Activated naive CD8-positive, alpha-beta T cell treated with anti-CD3 and anti-CD28 coated beads, Interleukin-2, amount 10 ng/mL, durations not matched to agents 7 days and 5 days (primary cell): ENCODE results near the gene PLPPR1. TPM values are rescaled to one million over a fixed set of nuclear protein-coding genes. Genes with fewer than 3 reads are reported as not detected.

Experiments used
- ATAC-seq: fragments of 150-1000 bp; cut with Tn5 transposase; one replicate; pipeline ENCODE4 v1.10.0; 2021; ENCODE audit warnings: low read depth, moderate library complexity
- POLR2A ChIA-PET: fragments of 350-600 bp; sonication (Branson Sonifier 250); formaldehyde crosslinking; loops from one replicate; lab custom pipeline; 2021; ENCODE audit warnings: antibody characterized with exemption; lab: Charles Lee
- DNase-seq: peaks from one replicate; pipeline ENCODE4 v3.0.0; 2021
- H3K27ac Mint-ChIP-seq: one replicate; pipeline ENCODE4 v1.8.0; 2022; ENCODE audit warnings: mild to moderate bottlenecking, mixed read lengths
- H3K27me3 Mint-ChIP-seq: one replicate; pipeline ENCODE4 v1.8.0; 2022; ENCODE audit warnings: mild to moderate bottlenecking, moderate library complexity, mixed read lengths
- H3K36me3 Mint-ChIP-seq: one replicate; pipeline ENCODE4 v1.8.0; 2021; ENCODE audit warnings: mild to moderate bottlenecking, mixed read lengths
- H3K4me1 Mint-ChIP-seq: one replicate; pipeline ENCODE4 v1.8.0; 2021; ENCODE audit warnings: mixed read lengths
- H3K4me3 Mint-ChIP-seq: one replicate; pipeline ENCODE4 v1.8.0; 2022; ENCODE audit warnings: mild to moderate bottlenecking, moderate library complexity, mixed read lengths
- H3K9me3 Mint-ChIP-seq: one replicate; pipeline ENCODE4 v1.8.0; 2021; ENCODE audit warnings: mixed read lengths
- total RNA-seq, 2 experiments: library from RNA; stranded (reverse); gene quantifications; one replicate each; pipeline ENCODE4 v1.2.3, GENCODE V29; 2021

Gene PLPPR1
- total RNA-seq, 2 experiments from 2014 or later: not detected

DNA sequence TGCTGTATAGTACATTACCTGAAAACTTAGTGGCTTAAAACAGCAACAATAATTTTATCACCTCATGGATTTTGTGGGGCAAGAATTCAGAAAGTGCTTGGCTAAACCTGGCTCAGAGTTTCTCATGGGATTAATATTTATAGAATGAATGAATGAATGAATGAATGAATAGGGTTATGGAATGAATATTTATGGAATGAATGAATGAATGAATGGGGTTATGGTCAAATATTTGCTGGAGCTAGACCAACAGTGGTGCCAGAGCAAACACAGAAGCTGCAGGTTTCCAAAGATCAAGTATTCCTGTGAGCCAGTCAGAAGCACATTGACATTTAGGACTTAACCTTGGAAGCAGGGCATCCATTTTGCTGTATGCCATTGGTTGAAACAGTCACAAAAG, 35.7 kb downstream of the PLPPR1 start:
- H3K27me3 Mint-ChIP-seq: no peaks in the 10 kb centered on the region
- POLR2A ChIA-PET: no interaction called here
- no peaks in the 10 kb centered on the region for H3K9me3 Mint-ChIP-seq
- DNase-seq (no peak), ATAC-seq (no peak)
- H3K4me3 Mint-ChIP-seq: no peak overlapping the region
- no peaks in the 10 kb centered on the region for H3K36me3 Mint-ChIP-seq
- H3K4me1 Mint-ChIP-seq: no peaks in the 10 kb centered on the region
- H3K27ac Mint-ChIP-seq: no peak overlapping the region

DNA sequence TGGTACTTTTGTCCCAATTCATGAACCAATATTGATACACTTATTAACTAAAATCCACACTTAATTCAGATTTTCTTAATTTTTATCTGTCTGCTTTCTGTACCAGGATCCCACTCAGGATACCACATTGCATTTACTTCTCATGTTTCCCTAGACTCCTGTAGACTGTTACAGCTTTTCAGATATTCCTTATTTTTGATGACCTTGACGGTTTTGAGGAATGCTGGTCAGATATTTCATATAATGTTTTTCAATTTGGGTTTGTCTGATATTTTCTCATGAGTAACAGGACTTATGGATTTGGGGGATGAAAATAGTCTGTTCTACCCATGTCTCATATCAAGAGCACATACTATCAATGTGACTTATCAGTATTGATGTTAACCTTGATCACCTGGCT, 37.4 kb downstream of the PLPPR1 start:
- Mint-ChIP-seq H3K27ac (no peak overlapping the region), H3K4me1 (no peaks in the 10 kb centered on the region), H3K9me3 (no peaks in the 10 kb centered on the region), H3K4me3 (no peak overlapping the region), H3K27me3 (no peaks in the 10 kb centered on the region), H3K36me3 (no peaks in the 10 kb centered on the region)
- POLR2A ChIA-PET: no interaction called here
- ATAC-seq (no peak), DNase-seq (no peak)

DNA sequence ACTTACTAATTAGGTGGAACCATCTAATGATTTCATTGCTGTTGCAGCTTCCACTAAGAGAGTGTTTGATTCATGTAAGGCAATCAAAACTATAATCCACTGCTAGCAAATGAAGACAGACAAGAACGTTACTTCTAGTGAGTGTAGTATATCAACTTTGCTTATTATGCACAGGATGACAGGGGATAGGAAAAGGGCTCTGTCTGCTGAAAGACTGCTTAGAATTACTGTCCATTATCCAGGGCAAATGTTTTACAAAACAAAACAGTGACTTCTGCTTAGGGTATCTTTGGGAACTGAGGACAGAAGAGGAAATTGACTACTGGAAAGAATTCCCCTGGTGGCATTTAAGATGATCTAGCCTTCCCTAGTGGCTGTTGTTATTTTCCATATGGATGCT, 40.2 kb downstream of the PLPPR1 start:
- DNase-seq (no peak), ATAC-seq (no peak)
- H3K4me1 Mint-ChIP-seq: no peaks in the 10 kb centered on the region
- H3K4me3 Mint-ChIP-seq: no peak overlapping the region
- H3K36me3 Mint-ChIP-seq: no peaks in the 10 kb centered on the region
- H3K27me3 Mint-ChIP-seq: no peaks in the 10 kb centered on the region
- POLR2A ChIA-PET: no interaction called here
- H3K9me3 Mint-ChIP-seq: no peaks in the 10 kb centered on the region
- H3K27ac Mint-ChIP-seq: no peak overlapping the region

DNA sequence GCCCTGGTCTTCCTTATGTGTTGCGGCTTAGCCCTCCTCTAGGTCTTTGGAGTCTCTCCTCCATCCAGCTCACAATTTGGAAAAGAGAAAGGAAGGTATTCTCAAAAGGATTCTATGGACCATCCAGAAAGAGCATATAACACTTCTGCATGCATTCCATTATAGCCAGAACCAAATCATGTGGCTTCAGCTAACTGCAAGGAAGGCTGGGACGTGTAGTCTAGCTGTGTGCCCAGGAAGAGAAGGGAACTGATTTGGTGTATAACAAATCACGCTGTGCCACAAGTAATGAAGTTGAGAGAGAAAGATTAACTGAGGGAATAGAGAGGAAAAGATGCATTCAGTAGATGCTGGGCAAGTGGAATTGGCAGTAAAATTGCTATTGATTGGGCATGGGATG, 43.7 kb downstream of the PLPPR1 start:
- ATAC-seq (no peak), DNase-seq (no peak)
- no peak overlapping the region for H3K4me3 Mint-ChIP-seq
- POLR2A ChIA-PET: no interaction called here
- H3K27me3 Mint-ChIP-seq: no peaks in the 10 kb centered on the region
- H3K9me3 Mint-ChIP-seq: no peaks in the 10 kb centered on the region
- H3K36me3 Mint-ChIP-seq: no peaks in the 10 kb centered on the region
- H3K27ac Mint-ChIP-seq: no peak overlapping the region
- no peaks in the 10 kb centered on the region for H3K4me1 Mint-ChIP-seq

DNA sequence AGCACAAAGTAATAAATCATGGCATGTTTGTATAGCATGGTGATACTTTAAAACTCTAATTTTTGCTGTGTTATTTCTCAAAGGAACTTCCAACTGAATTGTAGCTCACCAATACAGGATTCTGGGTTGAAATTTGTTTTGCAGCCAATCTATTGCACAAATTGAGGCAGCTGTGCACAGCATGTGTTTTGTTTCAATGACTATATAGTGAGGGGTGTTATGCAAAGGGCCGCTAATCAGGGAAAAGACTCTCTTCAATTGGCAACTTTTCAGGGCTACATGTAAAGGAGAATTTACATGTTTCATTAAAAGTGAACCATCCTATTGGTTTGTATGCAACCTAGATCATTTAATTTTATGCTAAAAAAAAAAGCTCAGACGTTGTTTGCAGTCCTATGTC, 44.6 kb downstream of the PLPPR1 start:
- no peaks in the 10 kb centered on the region for H3K36me3 Mint-ChIP-seq
- H3K4me1 Mint-ChIP-seq: no peaks in the 10 kb centered on the region
- no peak overlapping the region for H3K27ac Mint-ChIP-seq
- no peak overlapping the region for H3K4me3 Mint-ChIP-seq
- ATAC-seq (no peak), DNase-seq (no peak)
- no peaks in the 10 kb centered on the region for H3K27me3 Mint-ChIP-seq
- no peaks in the 10 kb centered on the region for H3K9me3 Mint-ChIP-seq
- POLR2A ChIA-PET: no interaction called here

DNA sequence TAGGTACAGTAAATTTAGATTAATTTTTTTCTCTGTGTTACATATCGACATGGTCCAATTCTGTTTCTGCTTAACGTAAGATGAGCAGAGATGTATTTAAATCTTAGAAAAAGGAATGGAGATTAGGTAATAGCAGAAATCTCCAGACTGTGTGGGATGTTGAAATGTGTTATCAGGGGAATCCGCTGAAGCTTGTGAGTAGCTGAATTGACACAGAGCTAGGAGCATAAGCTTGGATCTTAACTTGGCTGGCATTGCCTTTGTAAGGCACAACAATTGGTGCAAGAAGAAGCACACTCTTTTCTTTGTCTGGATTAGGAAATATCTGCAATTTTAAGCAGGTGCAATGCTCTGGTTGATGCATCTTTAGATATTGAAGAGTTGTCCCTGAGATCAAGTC, 53.1 kb downstream of the PLPPR1 start:
- no peak overlapping the region for H3K4me3 Mint-ChIP-seq
- no peak overlapping the region for H3K27ac Mint-ChIP-seq
- ATAC-seq (no peak), DNase-seq (no peak)
- H3K36me3 Mint-ChIP-seq: no peaks in the 10 kb centered on the region
- peaks cover 3% of the 10 kb centered on the region for H3K9me3 Mint-ChIP-seq
- H3K4me1 Mint-ChIP-seq: no peaks in the 10 kb centered on the region
- no peaks in the 10 kb centered on the region for H3K27me3 Mint-ChIP-seq
- POLR2A ChIA-PET: no interaction called here

DNA sequence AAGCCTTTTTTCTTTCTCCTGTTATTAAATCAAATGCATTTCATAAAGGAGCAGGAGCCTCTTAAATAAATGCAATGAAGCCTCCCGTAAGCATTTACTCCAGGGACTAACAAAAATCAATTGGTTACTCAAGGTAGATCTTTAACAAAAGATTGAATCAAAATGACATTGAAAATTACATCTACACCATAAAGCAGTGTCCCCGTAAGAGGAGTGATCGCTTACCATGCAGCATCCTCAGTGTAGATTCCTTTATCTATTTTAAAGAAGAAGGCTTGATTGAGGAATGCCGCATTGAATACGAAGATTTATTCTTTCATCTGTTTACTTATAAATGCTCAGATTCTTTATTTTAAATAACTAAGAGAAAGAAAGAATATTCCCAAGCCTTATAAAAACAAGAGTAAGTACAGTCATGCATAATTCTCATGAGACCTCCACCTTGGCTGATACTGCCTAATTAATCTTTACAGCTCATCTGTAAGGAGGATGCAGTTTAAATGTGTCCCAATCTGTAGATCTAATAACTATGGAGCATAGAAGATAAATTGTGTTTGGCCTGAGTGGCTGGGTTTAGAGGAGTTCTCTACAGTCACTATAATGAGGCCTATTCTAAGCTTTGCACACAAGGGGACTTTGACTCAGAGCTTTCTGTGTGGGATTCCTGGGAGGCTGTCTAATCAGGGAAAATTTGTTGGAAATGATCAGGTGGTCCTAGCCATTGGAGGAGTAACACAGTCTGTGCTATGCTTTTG, 55.1 kb downstream of the PLPPR1 start:
- Mint-ChIP-seq H3K4me1 (no peaks in the 10 kb centered on the region), H3K27ac (no peak overlapping the region), H3K4me3 (no peak overlapping the region), H3K36me3 (no peaks in the 10 kb centered on the region), H3K9me3 (peaks cover 3% of the 10 kb centered on the region), H3K27me3 (no peaks in the 10 kb centered on the region)
- DNase-seq (no peak), ATAC-seq (no peak)
- POLR2A ChIA-PET: no interaction called here

DNA sequence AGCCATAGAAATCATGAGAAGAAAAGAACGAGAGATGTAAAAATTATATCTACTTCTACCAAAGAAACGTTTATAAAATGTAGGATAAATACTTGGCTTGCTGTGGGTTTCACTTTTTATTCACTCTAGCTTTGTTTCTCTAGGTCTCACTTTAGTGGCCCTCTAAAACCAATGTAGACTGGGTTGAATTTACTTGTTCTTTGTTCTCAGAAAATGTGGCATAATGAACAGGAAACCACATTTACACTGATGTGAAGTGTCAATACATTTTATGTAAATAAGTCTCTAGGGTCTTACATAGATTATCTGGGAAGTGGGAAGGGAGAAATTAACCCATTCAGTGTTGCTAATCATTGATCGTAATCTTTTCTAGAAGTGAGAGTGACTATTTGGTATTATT, 58.9 kb downstream of the PLPPR1 start:
- H3K4me1 Mint-ChIP-seq: no peaks in the 10 kb centered on the region
- H3K36me3 Mint-ChIP-seq: no peaks in the 10 kb centered on the region
- POLR2A ChIA-PET: no interaction called here
- ATAC-seq (no peak), DNase-seq (no peak)
- peaks cover 3% of the 10 kb centered on the region for H3K9me3 Mint-ChIP-seq
- no peak overlapping the region for H3K27ac Mint-ChIP-seq
- no peak overlapping the region for H3K4me3 Mint-ChIP-seq
- H3K27me3 Mint-ChIP-seq: no peaks in the 10 kb centered on the region

DNA sequence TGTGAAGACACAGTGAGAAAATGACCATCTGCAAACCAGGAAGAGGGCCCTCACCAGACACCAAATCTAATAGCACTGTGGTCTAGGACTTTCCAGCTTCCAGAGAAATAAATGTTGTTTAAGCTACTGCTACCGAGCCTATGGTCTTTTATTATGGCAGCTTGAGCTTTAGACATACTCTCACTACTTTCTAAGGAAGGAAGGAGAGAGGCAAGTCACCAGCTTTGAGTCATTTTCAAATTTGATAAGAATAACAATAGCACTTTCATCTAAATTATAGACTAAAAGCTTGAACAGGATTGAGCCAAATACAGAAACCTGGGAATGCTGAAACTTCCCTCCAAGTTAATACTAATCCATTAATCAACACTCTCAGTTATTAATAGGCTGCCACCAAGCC, 64.4 kb downstream of the PLPPR1 start:
- H3K4me3 Mint-ChIP-seq: no peak overlapping the region
- ATAC-seq (no peak), DNase-seq (no peak)
- no peaks in the 10 kb centered on the region for H3K9me3 Mint-ChIP-seq
- POLR2A ChIA-PET: no interaction called here
- H3K4me1 Mint-ChIP-seq: no peaks in the 10 kb centered on the region
- H3K36me3 Mint-ChIP-seq: no peaks in the 10 kb centered on the region
- H3K27me3 Mint-ChIP-seq: no peaks in the 10 kb centered on the region
- no peak overlapping the region for H3K27ac Mint-ChIP-seq

DNA sequence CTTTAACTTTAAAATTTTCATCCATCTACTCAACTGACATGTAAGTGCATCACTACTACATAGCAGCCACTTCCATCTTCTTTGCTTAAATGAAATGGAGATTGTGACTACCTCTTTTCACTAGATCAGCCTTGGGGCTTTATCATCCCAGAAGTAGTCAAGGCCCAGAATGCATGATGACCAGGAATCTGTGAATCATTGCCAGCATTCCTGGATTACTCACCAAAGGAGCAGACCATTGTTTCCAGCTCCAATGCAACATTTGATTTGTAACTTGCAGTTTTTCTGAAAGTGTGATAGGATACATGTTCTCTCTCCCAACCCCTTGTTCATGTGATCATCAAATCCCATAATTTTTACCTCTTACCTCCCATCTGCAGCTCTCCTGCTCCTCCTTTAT, 65.1 kb downstream of the PLPPR1 start:
- POLR2A ChIA-PET: no interaction called here
- Mint-ChIP-seq H3K4me3 (no peak overlapping the region), H3K9me3 (no peaks in the 10 kb centered on the region), H3K27me3 (no peaks in the 10 kb centered on the region), H3K27ac (no peak overlapping the region), H3K36me3 (no peaks in the 10 kb centered on the region), H3K4me1 (no peaks in the 10 kb centered on the region)
- ATAC-seq: no peak
- DNase-seq: no peak

DNA sequence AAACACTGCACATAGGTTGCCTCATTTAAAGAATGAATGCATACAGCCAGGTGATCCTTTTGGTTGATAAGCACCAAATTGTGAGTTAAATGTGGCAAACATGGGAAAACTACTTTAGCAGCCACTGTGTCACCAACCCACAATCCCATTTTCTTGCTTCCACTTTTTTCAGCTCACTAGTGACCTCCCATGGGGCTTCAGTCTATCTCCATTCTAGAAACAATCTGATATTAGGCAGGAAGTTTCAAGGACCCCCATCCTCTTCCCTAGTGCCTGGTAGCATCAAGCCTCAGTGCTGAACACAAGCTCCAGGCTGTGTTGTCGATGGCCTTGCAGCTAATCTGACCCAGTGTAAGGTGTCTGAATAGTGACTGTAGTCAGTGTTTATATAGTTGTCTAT, 66.2 kb downstream of the PLPPR1 start:
- no peak for ATAC-seq
- POLR2A ChIA-PET: no interaction called here
- H3K27me3 Mint-ChIP-seq: no peaks in the 10 kb centered on the region

DNA sequence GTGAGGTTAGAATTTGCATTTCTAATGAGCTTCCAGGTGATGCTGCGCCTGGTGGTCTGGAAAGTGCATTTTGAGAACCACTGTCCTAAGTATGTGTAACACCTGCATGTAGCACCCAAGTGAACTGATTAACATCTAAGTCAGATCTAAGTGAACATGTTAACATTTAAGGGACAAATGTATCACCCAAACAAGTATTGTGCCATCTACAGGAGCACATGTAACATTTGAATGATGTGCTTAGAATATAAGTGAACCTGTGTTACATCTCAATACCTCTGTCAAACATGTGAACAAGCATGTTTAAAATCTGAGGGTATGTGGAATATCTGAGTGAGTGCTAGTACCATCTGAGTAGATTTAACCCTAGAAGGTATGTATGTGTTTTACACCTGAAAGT, 68.7 kb downstream of the PLPPR1 start:
- Mint-ChIP-seq H3K27ac (no peak overlapping the region), H3K27me3 (no peaks in the 10 kb centered on the region), H3K36me3 (no peaks in the 10 kb centered on the region), H3K9me3 (no peaks in the 10 kb centered on the region), H3K4me3 (no peak overlapping the region), H3K4me1 (no peaks in the 10 kb centered on the region)
- POLR2A ChIA-PET: no interaction called here
- ATAC-seq: no peak
- DNase-seq: no peak

More for the DNA sequence above, 66.2 kb downstream of the PLPPR1 start:
- Mint-ChIP-seq H3K4me1 (no peaks in the 10 kb centered on the region), H3K27ac (no peak overlapping the region), H3K4me3 (no peak overlapping the region), H3K36me3 (no peaks in the 10 kb centered on the region), H3K9me3 (no peaks in the 10 kb centered on the region)
- no peak for DNase-seq

DNA sequence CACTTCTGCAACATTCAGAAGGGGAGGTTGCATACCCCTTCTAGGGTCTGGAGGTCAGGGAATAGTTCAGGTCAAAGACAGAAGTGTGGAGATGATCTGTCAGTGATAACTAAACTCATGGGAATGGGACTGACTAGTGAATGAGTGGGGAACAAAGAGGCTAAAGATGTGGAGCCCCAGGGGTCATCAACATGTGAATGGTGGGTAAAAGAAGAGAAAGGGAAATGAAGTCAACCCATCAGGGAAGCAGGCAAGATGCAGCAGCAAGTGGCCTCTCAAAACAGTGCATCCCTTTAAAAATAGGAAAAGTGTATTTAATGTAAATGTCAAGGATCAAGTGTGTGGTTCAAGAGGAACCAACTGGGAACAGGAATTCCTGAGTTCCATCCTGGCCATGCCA, 69.9 kb downstream of the PLPPR1 start:
- Mint-ChIP-seq H3K36me3 (no peaks in the 10 kb centered on the region), H3K9me3 (no peaks in the 10 kb centered on the region), H3K27ac (no peak overlapping the region), H3K4me3 (no peak overlapping the region), H3K27me3 (no peaks in the 10 kb centered on the region), H3K4me1 (no peaks in the 10 kb centered on the region)
- ATAC-seq (no peak), DNase-seq (no peak)
- POLR2A ChIA-PET: no interaction called here

DNA sequence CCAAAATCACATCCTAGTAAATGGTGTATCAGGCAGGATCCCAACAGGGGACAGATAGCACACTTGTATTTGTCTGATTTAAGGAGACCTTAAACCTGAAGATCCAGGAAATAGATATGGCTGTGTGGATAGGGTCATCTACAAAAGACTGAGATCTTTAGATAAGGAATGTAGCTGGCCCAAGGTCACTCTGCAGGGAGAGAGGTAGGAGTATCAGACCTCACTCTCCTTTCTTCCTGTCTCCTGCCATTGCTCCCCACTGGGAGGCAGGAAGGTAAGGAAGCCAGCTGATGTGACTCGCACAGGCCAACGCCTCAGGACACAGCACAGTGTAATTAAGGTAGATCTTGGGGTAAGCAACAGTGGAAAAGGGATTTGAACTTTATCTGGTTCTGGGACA, 85.8 kb downstream of the PLPPR1 start:
- POLR2A ChIA-PET: no interaction called here
- H3K4me1 Mint-ChIP-seq: no peaks in the 10 kb centered on the region
- no peaks in the 10 kb centered on the region for H3K9me3 Mint-ChIP-seq
- no peaks in the 10 kb centered on the region for H3K36me3 Mint-ChIP-seq
- H3K27me3 Mint-ChIP-seq: peaks cover 2% of the 10 kb centered on the region
- DNase-seq: no peak
- no peak overlapping the region for H3K27ac Mint-ChIP-seq
- no peak overlapping the region for H3K4me3 Mint-ChIP-seq
- ATAC-seq: no peak

DNA sequence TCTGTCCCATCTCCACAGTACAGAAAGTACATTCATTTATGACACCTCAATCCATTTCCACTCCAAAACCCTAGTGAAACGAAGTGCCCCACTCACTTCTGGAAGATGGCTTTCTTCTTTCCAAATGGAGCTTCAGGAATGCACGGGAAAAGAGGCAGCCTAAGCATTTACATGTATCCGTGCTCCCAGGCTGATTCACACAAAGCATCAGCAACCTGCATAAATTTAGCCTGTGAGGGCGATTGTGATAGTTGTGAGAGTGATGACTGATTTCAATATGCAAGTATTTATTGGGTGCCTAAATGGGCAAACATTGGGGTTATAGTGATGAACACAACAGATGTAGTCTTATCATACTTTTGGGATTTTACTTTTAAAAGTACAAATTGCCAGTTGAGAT, 86.6 kb downstream of the PLPPR1 start:
- peaks cover 2% of the 10 kb centered on the region for H3K27me3 Mint-ChIP-seq
- no peaks in the 10 kb centered on the region for H3K9me3 Mint-ChIP-seq
- H3K4me1 Mint-ChIP-seq: no peaks in the 10 kb centered on the region
- no peak overlapping the region for H3K27ac Mint-ChIP-seq
- no peak overlapping the region for H3K4me3 Mint-ChIP-seq
- H3K36me3 Mint-ChIP-seq: no peaks in the 10 kb centered on the region
- POLR2A ChIA-PET: no interaction called here
- DNase-seq (no peak), ATAC-seq (no peak)
